ENCODE data around the gene NEK4. TPM values are rescaled to one million over a fixed set of nuclear protein-coding genes. Genes with fewer than 3 reads are reported as not detected.

Gene NEK4
- total RNA-seq, 1 experiment from 2014 or later = 36.2 TPM

GRCh38 chr3:52771702-52772101 lies 962 bp upstream of the NEK4 start (continued):
- TF ChIP-seq CTCF (IDR thresholded peaks at IDR 0.05 in 2 of 3, conservative IDR thresholded peaks at IDR 0.05 in 1 of 3; ENCODE audit: borderline replicate concordance in 1 of 3, insufficient read depth in 1 of 3, low read depth in 2 of 3, low read length in 2 of 3) (no peak), SP1 (IDR thresholded peaks at IDR 0.05; ENCODE audit: low read depth) (no peak), ZFX (IDR thresholded peaks at IDR 0.05) (no peak), EZH2 (IDR thresholded peaks at IDR 0.05) (no peak), TCF7L2 (IDR thresholded peaks at IDR 0.05; ENCODE audit: borderline replicate concordance, extremely low read depth, insufficient read depth, insufficient read length) (no peak)

DNA sequence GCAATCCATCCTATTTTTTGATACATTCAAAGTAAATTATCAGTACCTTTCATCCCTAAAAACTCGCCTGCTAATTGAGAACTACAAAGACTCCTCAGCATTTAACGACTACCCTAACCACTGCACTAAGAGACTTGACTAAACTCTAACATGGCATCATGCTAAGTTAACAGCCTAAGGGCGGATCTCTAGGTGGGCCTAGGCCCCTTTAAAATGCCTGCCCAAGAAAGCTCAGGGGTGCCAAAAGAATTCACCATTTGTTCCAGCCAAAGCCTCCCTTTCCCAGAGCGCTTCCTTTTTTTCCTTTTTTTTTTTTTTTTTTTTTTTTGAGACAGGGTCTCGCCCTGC lies 568 bp upstream of the NEK4 start:
- TF ChIP-seq SP1 (IDR thresholded peaks at IDR 0.05; ENCODE audit: low read depth) = no peak
- H3K9me2 ChIP-seq (ENCODE audit: insufficient read depth) = no peaks in the 10 kb centered on the region
- DNase-seq (ENCODE audit: low read depth, low spot score) (no peak), ATAC-seq (peak; percentile 25)
- peaks cover 21% of the 10 kb centered on the region for H3K79me2 ChIP-seq (ENCODE audit: insufficient read depth, low read length)
- intact Hi-C loops (cut with micrococcal nuclease) = no loop called here
- peak overlapping the region; percentile 94 for H2AFZ ChIP-seq (ENCODE audit: low read depth, low read length, poor library complexity, severe bottlenecking)
- H3K4me1 ChIP-seq (ENCODE audit: control insufficient read depth in 1 of 2, insufficient read depth in 2 of 2, low read length in 2 of 2) = peaks cover 4 to 23% of the 10 kb centered on the region in 2 experiments; a peak in 3 of 4 replicates
- peaks cover 0 to 11% of the 10 kb centered on the region in 2 experiments; a peak in 2 of 4 replicates for H3K36me3 ChIP-seq (ENCODE audit: control insufficient read depth in 1 of 2, insufficient read depth in 2 of 2, low read length in 2 of 2)
- peak overlapping the region; percentile 37 for H3K27ac ChIP-seq (ENCODE audit: low read depth, low read length)
- no peaks in the 10 kb centered on the region for H4K20me1 ChIP-seq (ENCODE audit: insufficient read depth)
- POLR2A ChIA-PET = no interaction called here
- no peaks in the 10 kb centered on the region for H3K9me3 ChIP-seq (ENCODE audit: control insufficient read depth in 1 of 2, insufficient read depth in 1 of 2, low read depth in 1 of 2, low read length in 2 of 2)
- RAD21 ChIA-PET (ENCODE audit: low non-redundant PET in 1 of 2, low total read pairs in 2 of 2, uncharacterized antibody in 2 of 2, unreplicated experiment in 2 of 2) = no interaction called here
- peak overlapping the region; percentile 69 to 78 for H3K4me3 ChIP-seq (replicated peaks in 1 of 2; ENCODE audit: low read depth in 1 of 2, low read length in 2 of 2)
- H3K4me2 ChIP-seq (ENCODE audit: low read length) = peak overlapping the region; percentile 81
- CTCF ChIA-PET = no interaction called here
- TSS peak; percentile 98 for BruUV-seq (replicated peaks)
- no peaks in the 10 kb centered on the region for H3K27me3 ChIP-seq (ENCODE audit: insufficient read depth, low read length)
- H3K9ac ChIP-seq (ENCODE audit: low read length) = peak overlapping the region; percentile 77
